GM12878 (cell line): ENCODE results near the gene CIPC. TPM values are rescaled to one million over a fixed set of nuclear protein-coding genes. Genes with fewer than 3 reads are reported as not detected.

ENCODE experiments used
- ATAC-seq: fragments of 200-7000 bp; cut with Tn5 transposase; 3 replicates; pipeline ENCODE4 v1.9.1; 2020; ENCODE audit warnings: mild to moderate bottlenecking, moderate library complexity
- BruUV-seq: library from RNA; stranded (reverse); fragments of 400-500 nt; replicated peaks from 2 replicates; lab custom pipeline; 2021; lab: Mats Ljungman, UMichigan
- CTCF ChIA-PET: fragments of 300-600 bp; sonication (Branson Sonifier 250); formaldehyde crosslinking; extraction: SDS; loops from one replicate; lab custom pipeline; 2021; ENCODE audit warnings: inconsistent platforms; lab: Yijun Ruan, JAX
- POLR2A ChIA-PET: fragments of 350-600 bp; formaldehyde crosslinking; extraction: SDS; loops from one replicate; lab custom pipeline; 2021; ENCODE audit warnings: inconsistent platforms; lab: Charles Lee
- RAD21 ChIA-PET: fragments of 300-600 bp; sonication (Branson Sonifier 250); formaldehyde crosslinking; loops from one replicate; lab custom pipeline; 2023; ENCODE audit warnings: antibody characterized with exemption; ENCODE audit not compliant: unreplicated experiment; lab: Charles Lee
- SMC1A ChIA-PET: fragments of 300-600 bp; sonication (Branson Sonifier 250); formaldehyde crosslinking; loops from one replicate; lab custom pipeline; 2023; ENCODE audit not compliant: unreplicated experiment, uncharacterized antibody; lab: Charles Lee
- DNase-seq: peaks from one replicate; pipeline ENCODE4 v3.0.0-alpha.2; 2011; ENCODE audit warnings: low read depth, low spot score
- FAIRE-seq: peaks from 3 replicates; lab custom pipeline; 2011; peaks lifted over from hg19 to GRCh38; lab: Jason Lieb, UNC
- H2AFZ ChIP-seq: 2 replicates; pipeline ENCODE4 v1.6.0; 2011; ENCODE audit warnings: low read depth, low read length, control low read depth; ENCODE audit not compliant: control insufficient read depth
- H3K27ac ChIP-seq: 2 replicates; pipeline ENCODE4 v1.5.1; 2011; ENCODE audit warnings: control low read depth; ENCODE audit not compliant: control insufficient read depth, insufficient read depth
- H3K27me3 ChIP-seq, 2 experiments: replicated peaks in 1 of 2; 2 replicates each; pipeline versions ENCODE4 v1.6.0 to v1.6.1; 2011; ENCODE audit warnings: low read length in 1 of 2; ENCODE audit not compliant: control insufficient read depth in 2 of 2, insufficient read depth in 2 of 2
- H3K36me3 ChIP-seq, 2 experiments: 2 replicates each; pipeline ENCODE4 v1.5.1; 2011; ENCODE audit warnings: low read length in 1 of 2; ENCODE audit not compliant: control insufficient read depth in 2 of 2, insufficient read depth in 2 of 2
- H3K4me1 ChIP-seq: 2 replicates; pipeline ENCODE4 v1.6.1; 2011; ENCODE audit warnings: mild to moderate bottlenecking, low read length, moderate library complexity, mixed read lengths; ENCODE audit not compliant: control insufficient read depth, insufficient read depth
- H3K4me2 ChIP-seq: 2 replicates; pipeline ENCODE4 v1.6.0; 2011; ENCODE audit warnings: control low read depth; ENCODE audit not compliant: control insufficient read depth, insufficient read depth
- H3K4me3 ChIP-seq: fragments of 200-600 bp; sonication (generic); 2 replicates; pipeline ENCODE4 v1.5.1; 2016
- H3K79me2 ChIP-seq: 2 replicates; pipeline ENCODE4 v1.6.0; 2011; ENCODE audit warnings: low read length; ENCODE audit not compliant: control insufficient read depth, insufficient read depth
- H3K9ac ChIP-seq: 2 replicates; pipeline ENCODE4 v1.8.0; 2011; ENCODE audit warnings: low read length, control low read depth, mixed read lengths; ENCODE audit not compliant: control insufficient read depth, insufficient read depth
- H3K9me3 ChIP-seq: replicated peaks from 3 replicates; pipeline ENCODE4 v1.5.1; 2011; ENCODE audit warnings: mild to moderate bottlenecking, low read length; ENCODE audit not compliant: control insufficient read depth, insufficient read depth
- H4K20me1 ChIP-seq: 2 replicates; pipeline ENCODE4 v1.6.0; 2011; ENCODE audit not compliant: control insufficient read depth, insufficient read depth
- CHD1 ChIP-seq: IDR thresholded peaks from 2 replicates; pipeline ENCODE4 v1.6.1; 2012; ENCODE audit warnings: low read depth, low read length, improper control_type of control experiment
- CTCF ChIP-seq, 3 experiments: IDR thresholded peaks in 2 of 3; conservative IDR thresholded peaks in 1 of 3; 2 replicates each; pipeline ENCODE4 v1.5.1; 2011; ENCODE audit warnings: low read depth in 3 of 3, low read length in 3 of 3, mild to moderate bottlenecking in 3 of 3, control low read depth in 2 of 3, moderate library complexity in 2 of 3, inconsistent platforms in 1 of 3, mixed read lengths in 1 of 3; ENCODE audit not compliant: control insufficient read depth in 2 of 3, insufficient read depth in 1 of 3; ENCODE audit errors: extremely low read depth in 1 of 3
- KDM1A ChIP-seq: fragments of 200-600 bp; sonication (generic); IDR thresholded peaks from 2 replicates; pipeline ENCODE4 v1.6.1; 2016; ENCODE audit warnings: borderline replicate concordance
- RAD21 ChIP-seq: IDR thresholded peaks from 2 replicates; pipeline ENCODE4 v1.6.1; 2011; ENCODE audit warnings: mild to moderate bottlenecking, low read depth, low read length, moderate library complexity; ENCODE audit not compliant: insufficient read depth
- SMC3 ChIP-seq: IDR thresholded peaks from 2 replicates; pipeline ENCODE4 v1.6.1; 2011; ENCODE audit warnings: low read length, improper control_type of control experiment, borderline replicate concordance
- WGBS: methylation state at CpG from one replicate; pipeline ENCODE4 v1.1.6; 2016; ENCODE audit warnings: low lambda C conversion rate; ENCODE audit not compliant: insufficient replicate concordance, insufficient coverage; ENCODE audit errors: missing lambda C conversion rate; 5-methylcytosine and 5-hydroxymethylcytosine counted together
- in situ Hi-C: fragments of 300-500 bp; cut with MboI; formaldehyde crosslinking; loops from 9 replicates; pipeline ENCODE4 v1.14.3; 2018; ENCODE audit warnings: mixed read lengths
- intact Hi-C: fragments of 100-400 bp; cut with micrococcal nuclease; formaldehyde crosslinking; loops from one replicate; pipeline ENCODE4 v1.14.2; 2022; ENCODE audit not compliant: unreplicated experiment
- polyA plus RNA-seq, 11 experiments: library from polyadenylated mRNA; depleted of rRNA in 4 of 11; unstranded in 6 of 11; stranded (reverse) in 5 of 11; fragments of >200 nt; fragmentation: Nextera tagmentation in 4 of 11; fragmentation: Illumina TruSeq in 1 of 11; extraction: Ambion mirVana in 4 of 11; extraction: Trizol in 1 of 11; gene quantifications; 1 replicate in 1 of 11; 2 replicates in 10 of 11; pipeline versions ENCODE4 v1.2.1 to v1.2.3, GENCODE V29; 2011 to 2016; ENCODE audit warnings: inconsistent platforms in 2 of 11, missing spikeins in 2 of 11, low read depth in 1 of 11
- total RNA-seq, 4 experiments: library from RNA; depleted of rRNA in 3 of 4; stranded (reverse); fragments of >200 nt in 3 of 4; fragmentation: Illumina TruSeq in 1 of 4; extraction: Trizol in 1 of 4; gene quantifications; 2 replicates each; pipeline versions ENCODE4 v1.2.1 to v1.2.3, GENCODE V29; 2013 to 2021

Gene CIPC
- total and polyA plus RNA-seq, 10 of the 15 experiments (the other 5 are each of a cell fraction or from before 2014, with no cell fraction given), result 5.6 to 29.5 (median 16.5) TPM

DNA sequence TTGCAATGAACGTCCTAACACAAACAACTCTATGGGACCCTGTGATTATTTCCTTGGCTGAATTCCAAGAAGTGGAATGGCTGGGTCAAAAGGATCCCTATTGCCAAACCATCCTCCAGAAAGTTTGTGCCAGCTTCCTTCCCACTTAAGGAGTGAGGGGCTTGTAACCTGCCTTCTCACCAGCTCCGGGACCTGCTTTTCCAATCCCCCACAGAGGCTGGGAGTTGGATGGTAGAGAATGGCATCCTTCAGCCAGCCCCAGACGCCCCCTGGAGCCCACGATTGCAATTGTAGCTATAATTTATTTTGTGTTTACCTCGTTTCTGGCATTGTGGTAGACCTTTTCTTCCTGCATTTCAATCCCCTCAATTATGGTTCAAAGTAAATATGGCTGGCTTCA, 53.2 kb downstream of the CIPC start:
- CTCF ChIA-PET, result interaction anchor here (0.5 to 7.7 kb wide), 41 partner anchors 9 to 713 kb away, joined by 3 to 159 read pairs (median 4); partner anchors contain the start of gene ZDHHC22
- H3K4me3 ChIP-seq, result no peak overlapping the region
- no peak overlapping the region for H3K9ac ChIP-seq
- H3K36me3 ChIP-seq, result no peaks in the 10 kb centered on the region
- DNase-seq (no peak), FAIRE-seq (no peak), ATAC-seq (peak; percentile 70)
- RAD21 ChIA-PET, result interaction anchor here (0.9 to 3.4 kb wide), 14 partner anchors 27 to 411 kb away, joined by 3 to 48 read pairs (median 4); no protein-coding TSS in a partner anchor
- BruUV-seq, result no TSS peak
- SMC1A ChIA-PET, result interaction anchor here (0.6 to 5.3 kb wide), 17 partner anchors 15 to 284 kb away, joined by 3 to 45 read pairs (median 4); no protein-coding TSS in a partner anchor
- intact Hi-C loops, result loop anchor here (2.0 to 10.0 kb wide), 4 partner anchors 61 to 394 kb away; partner anchors contain the start of genes AHSA1 and VIPAS39
- peaks cover 0 to 4% of the 10 kb centered on the region in 2 experiments; a peak in 3 of 4 replicates for H3K27me3 ChIP-seq
- 0% methylated on average over 5 of the region's 5 CpGs for WGBS
- POLR2A ChIA-PET, result interaction anchor here (0.7 kb wide), 1 partner anchor 164 kb away, joined by 3 read pairs; no protein-coding TSS in a partner anchor
- no peak overlapping the region for H3K27ac ChIP-seq
- in situ Hi-C loops, result loop anchor here (5.0 kb wide), 1 partner anchor 166 kb away; no protein-coding TSS in a partner anchor
- H3K4me2 ChIP-seq, result no peak overlapping the region
- H2AFZ ChIP-seq, result no peak overlapping the region
- H3K79me2 ChIP-seq, result no peaks in the 10 kb centered on the region
- TF ChIP-seq RAD21 (peak; percentile 46), CTCF (IDR thresholded peaks at IDR 0.05 in 2 of 3, conservative IDR thresholded peaks at IDR 0.05 in 1 of 3; ENCODE audit: control insufficient read depth in 2 of 3, extremely low read depth in 1 of 3, insufficient read depth in 1 of 3, low read depth in 3 of 3, low read length in 3 of 3) (peak; percentile 50 to 66 (median 54)), SMC3 (peak; percentile 50; the same call in 1 of the 2 replicates), CHD1 (no peak), KDM1A (no peak)
- H3K9me3 ChIP-seq, result no peaks in the 10 kb centered on the region
- no peaks in the 10 kb centered on the region for H3K4me1 ChIP-seq
- H4K20me1 ChIP-seq, result no peaks in the 10 kb centered on the region
